Measurements from ENCODE around the gene SAT1.

DNA sequence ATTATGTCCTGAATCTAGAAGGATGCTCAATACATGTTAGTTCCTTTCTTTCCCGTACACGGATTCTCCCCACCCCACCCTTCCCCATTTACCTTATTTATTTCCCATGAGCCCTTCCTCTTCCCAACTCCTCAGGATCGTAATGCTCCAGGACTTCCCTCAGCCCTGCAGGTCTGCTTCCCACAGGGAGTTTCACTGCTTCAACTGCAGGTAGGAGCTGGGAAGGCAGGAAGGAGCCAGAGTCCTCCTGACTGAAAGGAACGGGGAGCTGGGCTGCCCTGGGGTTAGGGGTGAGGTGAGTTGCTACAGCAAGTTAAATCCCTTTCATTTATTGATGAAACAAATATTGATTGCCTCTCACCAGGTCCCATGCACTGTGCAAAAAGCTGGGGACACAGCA, 33.2 kb downstream of the SAT1 start:
- TF ChIP-seq, protein P1, sequence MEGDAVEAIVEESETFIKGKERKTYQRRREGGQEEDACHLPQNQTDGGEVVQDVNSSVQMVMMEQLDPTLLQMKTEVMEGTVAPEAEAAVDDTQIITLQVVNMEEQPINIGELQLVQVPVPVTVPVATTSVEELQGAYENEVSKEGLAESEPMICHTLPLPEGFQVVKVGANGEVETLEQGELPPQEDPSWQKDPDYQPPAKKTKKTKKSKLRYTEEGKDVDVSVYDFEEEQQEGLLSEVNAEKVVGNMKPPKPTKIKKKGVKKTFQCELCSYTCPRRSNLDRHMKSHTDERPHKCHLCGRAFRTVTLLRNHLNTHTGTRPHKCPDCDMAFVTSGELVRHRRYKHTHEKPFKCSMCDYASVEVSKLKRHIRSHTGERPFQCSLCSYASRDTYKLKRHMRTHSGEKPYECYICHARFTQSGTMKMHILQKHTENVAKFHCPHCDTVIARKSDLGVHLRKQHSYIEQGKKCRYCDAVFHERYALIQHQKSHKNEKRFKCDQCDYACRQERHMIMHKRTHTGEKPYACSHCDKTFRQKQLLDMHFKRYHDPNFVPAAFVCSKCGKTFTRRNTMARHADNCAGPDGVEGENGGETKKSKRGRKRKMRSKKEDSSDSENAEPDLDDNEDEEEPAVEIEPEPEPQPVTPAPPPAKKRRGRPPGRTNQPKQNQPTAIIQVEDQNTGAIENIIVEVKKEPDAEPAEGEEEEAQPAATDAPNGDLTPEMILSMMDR (IDR thresholded peaks at IDR 0.05) = no peak
- no peak for TF ChIP-seq EP300 (IDR thresholded peaks at IDR 0.05; ENCODE audit: low read depth)

Data from transverse colon (tissue), 3 donors.